ENCODE data around the gene SLC12A2.
A peak's percentile ranks its signal among the peaks of the same experiment; 100 is the strongest.

SLC12A2 gene

DNA sequence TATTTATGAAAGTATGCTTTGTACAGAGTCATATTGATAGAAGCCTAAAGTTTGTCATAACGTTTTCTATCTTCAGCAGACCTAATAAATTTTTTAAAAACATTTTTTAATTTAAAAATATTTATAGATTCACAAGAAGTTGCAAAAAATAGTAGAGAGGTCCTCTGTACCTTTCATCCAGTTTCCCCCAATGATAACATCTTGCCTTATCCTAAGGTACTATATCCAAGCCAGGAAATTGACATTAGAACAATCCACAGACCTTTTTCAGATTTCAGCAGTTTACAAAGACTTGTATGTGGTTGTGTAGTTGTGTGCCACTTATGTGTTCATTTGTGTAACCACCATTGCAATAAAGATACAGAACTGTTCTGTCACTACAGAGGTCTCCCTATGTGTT, 88.5 kb downstream of the SLC12A2 start:
- no peak for DNase-seq (ENCODE audit: low read depth)

DNA sequence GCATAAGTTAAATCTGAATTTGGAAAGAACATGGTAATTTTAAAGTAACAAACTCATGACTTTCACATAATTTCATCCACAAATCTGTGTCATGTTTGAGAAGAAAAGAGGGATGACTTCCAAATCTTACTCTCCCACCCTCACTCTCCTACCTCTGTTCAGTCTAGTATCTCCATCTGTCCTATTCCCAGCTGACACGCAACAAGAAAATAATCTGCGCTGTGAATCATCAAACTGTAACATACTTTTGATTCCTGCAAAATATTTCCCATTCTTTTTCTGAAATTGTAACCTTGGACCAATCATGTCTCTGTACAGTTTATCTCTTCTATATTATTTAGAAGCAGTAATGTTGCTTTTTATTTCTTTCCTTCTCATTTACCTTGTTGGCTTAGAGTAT, 91.4 kb downstream of the SLC12A2 start:
- DNase-seq (ENCODE audit: low read depth), result no peak

GRCh38 chr5:128192368-128192767, 108.8 kb downstream of the SLC12A2 start:
- no peak for DNase-seq (ENCODE audit: low read depth)

GRCh38 chr5:128193665-128194390, 110.3 kb downstream of the SLC12A2 start:
- no peak for DNase-seq (ENCODE audit: low read depth)

- no peak for DNase-seq (ENCODE audit: low read depth)
Measured at GRCh38 chr5:128195316-128195715, 111.8 kb downstream of the SLC12A2 start.

DNA sequence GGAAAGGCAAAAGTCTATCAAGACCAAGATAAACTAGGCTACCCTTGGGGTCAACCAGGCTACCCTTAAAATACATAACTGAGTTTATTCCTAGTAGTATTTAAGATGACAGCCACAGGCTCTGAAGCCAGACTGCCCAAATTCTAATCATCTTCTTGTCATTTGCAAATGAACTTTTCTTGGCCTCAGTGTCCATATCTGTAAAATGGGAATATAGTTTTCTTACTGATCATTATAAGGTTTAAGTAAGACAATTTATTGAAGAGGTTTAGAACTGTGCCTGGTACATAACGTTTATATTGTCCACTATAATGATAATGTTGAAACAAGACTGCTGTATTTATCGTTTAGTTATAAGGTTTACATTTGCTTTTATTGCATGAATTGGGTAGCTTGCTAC, 112.5 kb downstream of the SLC12A2 start:
- no peak for DNase-seq (ENCODE audit: low read depth)

- DNase-seq (ENCODE audit: low read depth), result no peak
Measured at GRCh38 chr5:128196791-128197190, 113.2 kb downstream of the SLC12A2 start.

- DNase-seq (ENCODE audit: low read depth), result no peak
Measured at GRCh38 chr5:128197896-128198522, 114.4 kb downstream of the SLC12A2 start.

GRCh38 chr5:128199104-128199503, 115.5 kb downstream of the SLC12A2 start:
- DNase-seq (ENCODE audit: low read depth), result no peak

GRCh38 chr5:128199611-128200010, 116.0 kb downstream of the SLC12A2 start:
- no peak for DNase-seq (ENCODE audit: low read depth)

- DNase-seq (ENCODE audit: low read depth), result peak; percentile 75
Measured at GRCh38 chr5:128201065-128201926, 117.7 kb downstream of the SLC12A2 start.

DNA sequence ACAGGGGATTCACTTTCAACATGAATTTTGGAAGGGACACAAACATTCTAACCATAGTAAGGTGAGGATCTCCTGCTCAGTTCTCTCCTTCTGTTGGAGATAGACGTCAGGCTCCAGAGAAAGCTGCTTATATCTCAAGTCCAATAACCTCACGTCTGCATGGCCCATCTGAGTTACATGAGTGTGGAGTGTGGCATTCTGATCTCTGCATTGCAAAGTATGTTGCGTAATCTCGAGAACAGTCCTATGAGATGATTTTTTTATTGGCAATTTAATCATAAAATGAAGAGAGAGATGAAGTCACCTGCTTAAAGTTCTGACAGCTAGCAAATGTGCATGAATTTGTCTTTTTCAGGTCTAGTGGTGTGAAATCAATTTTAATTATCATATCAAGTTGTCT, 118.8 kb downstream of the SLC12A2 start:
- no peak for DNase-seq (ENCODE audit: low read depth)

GRCh38 chr5:128208436-128208835, 124.9 kb downstream of the SLC12A2 start:
- DNase-seq (ENCODE audit: low read depth), result no peak

GRCh38 chr5:128212191-128212806, 128.7 kb downstream of the SLC12A2 start:
- no peak for DNase-seq (ENCODE audit: low read depth)

- no peak for DNase-seq (ENCODE audit: low read depth)
Measured at GRCh38 chr5:128213340-128213739, 129.8 kb downstream of the SLC12A2 start.

- DNase-seq (ENCODE audit: low read depth), result no peak
Measured at GRCh38 chr5:128213833-128214232, 130.3 kb downstream of the SLC12A2 start.

DNA sequence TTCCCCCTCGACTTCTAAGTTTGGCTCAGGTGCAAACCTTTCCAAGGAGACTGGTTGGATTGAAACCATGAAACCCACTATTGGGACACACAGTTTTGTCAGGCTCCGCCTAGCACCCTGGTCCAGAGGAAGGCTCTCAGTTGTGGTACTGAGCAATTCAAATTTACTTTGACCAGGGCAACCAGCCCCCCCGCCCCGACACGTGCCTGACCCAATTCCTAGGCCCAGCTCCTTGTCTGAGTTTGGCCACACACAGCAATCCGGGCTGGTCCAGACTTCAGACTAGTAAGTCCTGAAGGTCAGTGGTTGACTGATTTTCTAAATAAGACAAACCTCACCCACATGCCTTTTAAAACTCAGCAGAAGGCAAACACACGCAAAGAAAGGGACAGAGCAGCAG, 132.7 kb downstream of the SLC12A2 start:
- DNase-seq (ENCODE audit: low read depth), result no peak

DNA sequence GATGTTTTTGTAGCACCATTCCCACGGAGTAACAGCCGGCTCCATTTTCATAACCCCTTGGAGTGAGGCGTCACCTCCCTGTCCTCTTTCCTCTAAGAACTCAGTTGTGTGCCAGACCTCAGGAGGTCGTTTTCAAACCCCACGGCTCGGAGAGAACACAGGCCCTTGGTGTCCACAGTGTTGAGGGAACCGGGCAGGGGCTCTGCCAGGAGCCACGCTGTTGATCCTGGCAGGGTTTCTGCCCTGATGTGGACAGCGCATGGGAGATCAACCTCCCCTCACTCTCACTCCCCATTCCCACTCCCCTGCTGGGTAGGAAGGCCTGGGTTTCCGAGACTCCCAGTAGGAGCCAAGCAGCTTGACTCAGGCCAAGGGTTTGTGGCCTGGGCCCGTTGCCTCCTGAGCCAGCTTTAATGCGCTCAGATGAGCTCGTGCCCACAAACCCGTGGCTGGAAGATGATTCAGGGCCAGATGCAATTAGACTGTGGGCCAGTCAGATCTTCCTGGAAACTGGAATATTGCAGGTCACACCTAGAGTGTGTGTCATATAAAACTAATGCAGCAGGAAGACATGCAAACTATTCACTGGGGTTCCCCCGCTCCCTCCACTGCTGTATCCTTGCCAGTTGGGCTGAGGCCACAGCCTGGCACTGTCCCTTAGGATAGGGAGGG, 133.4 kb downstream of the SLC12A2 start:
- no peak for DNase-seq (ENCODE audit: low read depth)

GRCh38 chr5:128220841-128221240, 137.3 kb downstream of the SLC12A2 start:
- no peak for DNase-seq (ENCODE audit: low read depth)

GRCh38 chr5:128224336-128224735, 140.8 kb downstream of the SLC12A2 start:
- DNase-seq (ENCODE audit: low read depth), result no peak

GRCh38 chr5:128225245-128226030, 141.9 kb downstream of the SLC12A2 start:
- DNase-seq (ENCODE audit: low read depth), result no peak
